ENCODE measurements around the gene CAPSL.

CAPSL gene

DNA sequence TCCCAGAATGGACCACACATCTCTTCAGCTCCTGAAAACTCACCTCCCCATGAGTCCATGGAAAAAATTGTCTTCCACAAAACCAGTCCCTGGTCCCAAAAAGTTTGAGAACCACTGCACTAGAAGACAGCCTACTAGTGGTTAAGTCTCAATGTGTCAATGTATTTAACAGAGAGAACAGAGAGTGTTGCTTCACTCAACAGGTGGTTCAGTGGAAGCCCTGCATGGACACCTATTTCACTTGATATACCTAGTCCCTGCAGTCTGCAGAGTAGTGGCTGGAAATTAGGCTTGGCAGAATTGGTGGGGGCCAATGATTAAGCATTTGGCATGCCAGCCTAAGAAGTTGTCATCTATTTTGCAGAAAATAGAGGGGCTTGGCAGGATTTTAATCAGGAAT is 58.8 kb downstream of the CAPSL start:
- TF ChIP-seq ZFP3 (CRISPR knock-in tag; IDR thresholded peaks at IDR 0.05) (no peak), PPARA (CRISPR knock-in tag; IDR thresholded peaks at IDR 0.05; ENCODE audit: borderline replicate concordance) (no peak), CSDC2 (CRISPR knock-in tag; IDR thresholded peaks at IDR 0.05) (no peak), TCF4 (CRISPR knock-in tag; IDR thresholded peaks at IDR 0.05; ENCODE audit: borderline replicate concordance) (no peak), TOX (CRISPR knock-in tag; IDR thresholded peaks at IDR 0.05; ENCODE audit: borderline replicate concordance) (no peak), ZNF70 (CRISPR knock-in tag; IDR thresholded peaks at IDR 0.05) (no peak), ZNF565 (CRISPR knock-in tag; conservative IDR thresholded peaks at IDR 0.05; ENCODE audit: low read depth) (no peak), ARNTL (CRISPR knock-in tag; IDR thresholded peaks at IDR 0.05; ENCODE audit: borderline replicate concordance, low read depth) (no peak)
- TF ChIP-seq, protein P1, sequence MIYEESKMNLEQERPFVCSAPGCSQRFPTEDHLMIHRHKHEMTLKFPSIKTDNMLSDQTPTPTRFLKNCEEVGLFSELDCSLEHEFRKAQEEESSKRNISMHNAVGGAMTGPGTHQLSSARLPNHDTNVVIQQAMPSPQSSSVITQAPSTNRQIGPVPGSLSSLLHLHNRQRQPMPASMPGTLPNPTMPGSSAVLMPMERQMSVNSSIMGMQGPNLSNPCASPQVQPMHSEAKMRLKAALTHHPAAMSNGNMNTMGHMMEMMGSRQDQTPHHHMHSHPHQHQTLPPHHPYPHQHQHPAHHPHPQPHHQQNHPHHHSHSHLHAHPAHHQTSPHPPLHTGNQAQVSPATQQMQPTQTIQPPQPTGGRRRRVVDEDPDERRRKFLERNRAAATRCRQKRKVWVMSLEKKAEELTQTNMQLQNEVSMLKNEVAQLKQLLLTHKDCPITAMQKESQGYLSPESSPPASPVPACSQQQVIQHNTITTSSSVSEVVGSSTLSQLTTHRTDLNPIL (CRISPR knock-in tag; IDR thresholded peaks at IDR 0.05; ENCODE audit: low read depth): no peak
- no peak for ATAC-seq

DNA sequence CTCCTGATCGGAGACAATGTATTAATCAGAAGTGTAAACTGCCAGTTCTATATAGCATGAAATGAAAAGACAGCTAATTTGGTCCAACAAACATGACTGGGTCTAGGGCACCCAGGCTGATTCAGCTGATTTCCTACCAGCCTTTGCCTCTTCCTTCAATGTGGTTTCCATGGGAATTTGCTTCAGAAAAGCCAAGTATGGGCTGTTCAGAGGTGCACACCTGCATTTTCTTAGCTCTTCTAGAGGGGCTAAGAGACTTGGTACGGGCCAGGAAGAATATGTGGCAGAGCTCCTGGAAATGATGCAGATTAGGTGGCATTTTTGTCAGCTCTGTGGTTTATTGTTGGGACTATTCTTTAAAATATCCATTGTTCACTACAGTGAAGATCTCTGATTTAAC is 59.3 kb downstream of the CAPSL start:
- ATAC-seq: no peak
- TF ChIP-seq ZFP30 (CRISPR knock-in tag; IDR thresholded peaks at IDR 0.05) (no peak), ARNTL (CRISPR knock-in tag; IDR thresholded peaks at IDR 0.05; ENCODE audit: borderline replicate concordance, low read depth) (no peak), ZNF565 (CRISPR knock-in tag; conservative IDR thresholded peaks at IDR 0.05; ENCODE audit: low read depth) (no peak), PPARA (CRISPR knock-in tag; IDR thresholded peaks at IDR 0.05; ENCODE audit: borderline replicate concordance) (no peak), GLIS3 (CRISPR knock-in tag; IDR thresholded peaks at IDR 0.05) (no peak), TCF4 (CRISPR knock-in tag; IDR thresholded peaks at IDR 0.05; ENCODE audit: borderline replicate concordance) (no peak), ESRRG (CRISPR knock-in tag; IDR thresholded peaks at IDR 0.05) (no peak), ZNF70 (CRISPR knock-in tag; IDR thresholded peaks at IDR 0.05) (no peak), ZC3H10 (CRISPR knock-in tag; IDR thresholded peaks at IDR 0.05) (no peak), CSDC2 (CRISPR knock-in tag; IDR thresholded peaks at IDR 0.05) (no peak), OSR1 (CRISPR knock-in tag; IDR thresholded peaks at IDR 0.05) (no peak), ISL1 (CRISPR knock-in tag; IDR thresholded peaks at IDR 0.05) (no peak)
- TF ChIP-seq, protein P2, sequence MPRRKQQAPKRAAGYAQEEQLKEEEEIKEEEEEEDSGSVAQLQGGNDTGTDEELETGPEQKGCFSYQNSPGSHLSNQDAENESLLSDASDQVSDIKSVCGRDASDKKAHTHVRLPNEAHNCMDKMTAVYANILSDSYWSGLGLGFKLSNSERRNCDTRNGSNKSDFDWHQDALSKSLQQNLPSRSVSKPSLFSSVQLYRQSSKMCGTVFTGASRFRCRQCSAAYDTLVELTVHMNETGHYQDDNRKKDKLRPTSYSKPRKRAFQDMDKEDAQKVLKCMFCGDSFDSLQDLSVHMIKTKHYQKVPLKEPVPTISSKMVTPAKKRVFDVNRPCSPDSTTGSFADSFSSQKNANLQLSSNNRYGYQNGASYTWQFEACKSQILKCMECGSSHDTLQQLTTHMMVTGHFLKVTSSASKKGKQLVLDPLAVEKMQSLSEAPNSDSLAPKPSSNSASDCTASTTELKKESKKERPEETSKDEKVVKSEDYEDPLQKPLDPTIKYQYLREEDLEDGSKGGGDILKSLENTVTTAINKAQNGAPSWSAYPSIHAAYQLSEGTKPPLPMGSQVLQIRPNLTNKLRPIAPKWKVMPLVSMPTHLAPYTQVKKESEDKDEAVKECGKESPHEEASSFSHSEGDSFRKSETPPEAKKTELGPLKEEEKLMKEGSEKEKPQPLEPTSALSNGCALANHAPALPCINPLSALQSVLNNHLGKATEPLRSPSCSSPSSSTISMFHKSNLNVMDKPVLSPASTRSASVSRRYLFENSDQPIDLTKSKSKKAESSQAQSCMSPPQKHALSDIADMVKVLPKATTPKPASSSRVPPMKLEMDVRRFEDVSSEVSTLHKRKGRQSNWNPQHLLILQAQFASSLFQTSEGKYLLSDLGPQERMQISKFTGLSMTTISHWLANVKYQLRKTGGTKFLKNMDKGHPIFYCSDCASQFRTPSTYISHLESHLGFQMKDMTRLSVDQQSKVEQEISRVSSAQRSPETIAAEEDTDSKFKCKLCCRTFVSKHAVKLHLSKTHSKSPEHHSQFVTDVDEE (CRISPR knock-in tag; IDR thresholded peaks at IDR 0.05): no peak
- TF ChIP-seq, protein P3, sequence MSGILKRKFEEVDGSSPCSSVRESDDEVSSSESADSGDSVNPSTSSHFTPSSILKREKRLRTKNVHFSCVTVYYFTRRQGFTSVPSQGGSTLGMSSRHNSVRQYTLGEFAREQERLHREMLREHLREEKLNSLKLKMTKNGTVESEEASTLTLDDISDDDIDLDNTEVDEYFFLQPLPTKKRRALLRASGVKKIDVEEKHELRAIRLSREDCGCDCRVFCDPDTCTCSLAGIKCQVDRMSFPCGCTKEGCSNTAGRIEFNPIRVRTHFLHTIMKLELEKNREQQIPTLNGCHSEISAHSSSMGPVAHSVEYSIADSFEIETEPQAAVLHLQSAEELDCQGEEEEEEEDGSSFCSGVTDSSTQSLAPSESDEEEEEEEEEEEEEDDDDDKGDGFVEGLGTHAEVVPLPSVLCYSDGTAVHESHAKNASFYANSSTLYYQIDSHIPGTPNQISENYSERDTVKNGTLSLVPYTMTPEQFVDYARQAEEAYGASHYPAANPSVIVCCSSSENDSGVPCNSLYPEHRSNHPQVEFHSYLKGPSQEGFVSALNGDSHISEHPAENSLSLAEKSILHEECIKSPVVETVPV (CRISPR knock-in tag; IDR thresholded peaks at IDR 0.05): no peak
- TF ChIP-seq, protein P4, sequence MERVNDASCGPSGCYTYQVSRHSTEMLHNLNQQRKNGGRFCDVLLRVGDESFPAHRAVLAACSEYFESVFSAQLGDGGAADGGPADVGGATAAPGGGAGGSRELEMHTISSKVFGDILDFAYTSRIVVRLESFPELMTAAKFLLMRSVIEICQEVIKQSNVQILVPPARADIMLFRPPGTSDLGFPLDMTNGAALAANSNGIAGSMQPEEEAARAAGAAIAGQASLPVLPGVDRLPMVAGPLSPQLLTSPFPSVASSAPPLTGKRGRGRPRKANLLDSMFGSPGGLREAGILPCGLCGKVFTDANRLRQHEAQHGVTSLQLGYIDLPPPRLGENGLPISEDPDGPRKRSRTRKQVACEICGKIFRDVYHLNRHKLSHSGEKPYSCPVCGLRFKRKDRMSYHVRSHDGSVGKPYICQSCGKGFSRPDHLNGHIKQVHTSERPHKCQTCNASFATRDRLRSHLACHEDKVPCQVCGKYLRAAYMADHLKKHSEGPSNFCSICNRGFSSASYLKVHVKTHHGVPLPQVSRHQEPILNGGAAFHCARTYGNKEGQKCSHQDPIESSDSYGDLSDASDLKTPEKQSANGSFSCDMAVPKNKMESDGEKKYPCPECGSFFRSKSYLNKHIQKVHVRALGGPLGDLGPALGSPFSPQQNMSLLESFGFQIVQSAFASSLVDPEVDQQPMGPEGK (CRISPR knock-in tag; IDR thresholded peaks at IDR 0.05; ENCODE audit: borderline replicate concordance): no peak
- TF ChIP-seq, protein P1 (CRISPR knock-in tag; IDR thresholded peaks at IDR 0.05; ENCODE audit: low read depth): no peak
- TF ChIP-seq, protein P5, sequence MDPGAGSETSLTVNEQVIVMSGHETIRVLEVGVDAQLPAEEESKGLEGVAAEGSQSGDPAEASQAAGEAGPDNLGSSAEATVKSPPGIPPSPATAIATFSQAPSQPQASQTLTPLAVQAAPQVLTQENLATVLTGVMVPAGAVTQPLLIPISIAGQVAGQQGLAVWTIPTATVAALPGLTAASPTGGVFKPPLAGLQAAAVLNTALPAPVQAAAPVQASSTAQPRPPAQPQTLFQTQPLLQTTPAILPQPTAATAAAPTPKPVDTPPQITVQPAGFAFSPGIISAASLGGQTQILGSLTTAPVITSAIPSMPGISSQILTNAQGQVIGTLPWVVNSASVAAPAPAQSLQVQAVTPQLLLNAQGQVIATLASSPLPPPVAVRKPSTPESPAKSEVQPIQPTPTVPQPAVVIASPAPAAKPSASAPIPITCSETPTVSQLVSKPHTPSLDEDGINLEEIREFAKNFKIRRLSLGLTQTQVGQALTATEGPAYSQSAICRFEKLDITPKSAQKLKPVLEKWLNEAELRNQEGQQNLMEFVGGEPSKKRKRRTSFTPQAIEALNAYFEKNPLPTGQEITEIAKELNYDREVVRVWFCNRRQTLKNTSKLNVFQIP (CRISPR knock-in tag; IDR thresholded peaks at IDR 0.05; ENCODE audit: borderline replicate concordance, low read depth): no peak

DNA sequence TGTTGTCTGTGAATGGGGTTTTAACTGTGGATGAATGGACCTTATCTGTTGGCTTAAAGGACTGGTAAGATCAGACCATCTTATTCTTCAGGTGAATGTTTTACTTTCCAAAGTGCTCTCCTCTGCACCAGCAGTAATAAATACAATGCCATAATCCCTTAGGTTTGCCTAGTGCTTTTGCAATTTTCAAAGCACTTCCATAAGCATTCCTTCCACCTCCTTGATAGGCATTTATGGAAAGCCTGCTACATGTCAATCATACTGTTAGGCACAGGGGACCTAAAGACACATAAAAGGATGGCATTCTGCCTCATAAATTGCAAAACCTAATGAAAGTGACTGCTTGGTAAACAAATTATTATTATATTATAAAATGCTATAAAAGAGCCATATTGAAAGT is 60.3 kb downstream of the CAPSL start:
- ATAC-seq: no peak

More for the DNA sequence above, 60.3 kb downstream of the CAPSL start:
- TF ChIP-seq ARNTL (CRISPR knock-in tag; IDR thresholded peaks at IDR 0.05; ENCODE audit: borderline replicate concordance, low read depth) (no peak), PPARA (CRISPR knock-in tag; IDR thresholded peaks at IDR 0.05; ENCODE audit: borderline replicate concordance) (no peak), CSDC2 (CRISPR knock-in tag; IDR thresholded peaks at IDR 0.05) (no peak), SNAI2 (CRISPR knock-in tag; IDR thresholded peaks at IDR 0.05) (no peak), GLIS3 (CRISPR knock-in tag; IDR thresholded peaks at IDR 0.05) (no peak), ZNF565 (CRISPR knock-in tag; conservative IDR thresholded peaks at IDR 0.05; ENCODE audit: low read depth) (no peak), ZC3H10 (CRISPR knock-in tag; IDR thresholded peaks at IDR 0.05) (no peak), RARB (CRISPR knock-in tag; IDR thresholded peaks at IDR 0.05) (no peak), ZNF70 (CRISPR knock-in tag; IDR thresholded peaks at IDR 0.05) (no peak), ZNF8 (CRISPR knock-in tag; IDR thresholded peaks at IDR 0.05) (no peak), OSR1 (CRISPR knock-in tag; IDR thresholded peaks at IDR 0.05) (no peak)
- TF ChIP-seq, protein P4 (CRISPR knock-in tag; IDR thresholded peaks at IDR 0.05; ENCODE audit: borderline replicate concordance): no peak
- TF ChIP-seq, protein P1 (CRISPR knock-in tag; IDR thresholded peaks at IDR 0.05; ENCODE audit: low read depth): no peak

Measured in SK-N-SH treated with all-trans-retinoic acid at 6 μM for 48 hours (cell line).